Skin of body (tissue), 2 donors: ENCODE measurements around the gene ATP1B3. TPM values are rescaled to one million over a fixed set of nuclear protein-coding genes. Genes with fewer than 3 reads are reported as not detected.
"Not testable (repeated sequence)": the region's sequence is repeated elsewhere in the genome, so short reads cannot be mapped to it uniquely, and the experiment has no call there.

ENCODE experiments used
- DNase-seq: peaks from one replicate; lab custom pipeline; 2025; lab: John Stamatoyannopoulos, UW
- total RNA-seq: library from RNA; depleted of rRNA; stranded (reverse); fragments of >200 nt; gene quantifications from one replicate; pipeline ENCODE4 v1.2.3, GENCODE V29; 2014

Gene ATP1B3
- total RNA-seq, 1 donor from 2014 or later = 69.3 TPM

DNA sequence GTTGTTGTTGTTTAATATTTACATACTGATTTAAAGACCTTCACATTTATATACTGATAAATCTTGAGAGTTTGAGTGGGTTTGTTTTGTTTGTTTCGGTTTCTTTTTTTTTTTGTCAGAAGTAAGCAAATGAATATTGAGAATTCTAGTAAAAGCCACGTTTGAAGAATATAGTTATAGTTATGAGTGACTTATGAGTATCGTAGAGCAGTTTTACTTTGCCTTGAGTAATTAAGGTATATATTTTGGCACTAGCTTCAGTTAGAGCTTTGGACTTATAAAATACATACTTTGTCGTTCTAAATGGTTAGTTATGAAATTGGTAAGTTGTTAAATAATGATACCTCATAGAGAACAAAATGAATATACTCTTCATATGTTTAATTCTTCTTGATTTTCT, 27.8 kb downstream of the ATP1B3 start:
- no peak for DNase-seq

DNA sequence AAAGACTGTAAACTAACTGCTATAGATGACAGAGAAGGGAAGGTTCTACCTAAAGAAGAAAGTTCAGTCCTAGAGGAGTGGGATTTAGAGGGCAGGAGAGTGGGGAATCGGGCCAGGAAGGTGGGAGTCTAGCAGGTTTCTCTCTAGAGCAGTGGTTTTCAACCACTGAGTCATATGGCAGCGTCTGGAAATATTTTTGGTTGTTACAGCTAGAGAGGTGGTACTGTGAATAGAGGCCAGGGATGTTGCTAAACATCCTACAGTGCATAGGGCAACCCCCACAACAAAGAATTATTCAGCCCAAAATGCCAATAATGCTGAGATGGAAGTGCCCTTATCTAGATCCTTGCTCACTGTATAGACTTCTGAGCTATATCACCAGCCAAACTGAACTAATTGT, 28.7 kb downstream of the ATP1B3 start:
- no peak for DNase-seq

GRCh38 chr3:141909408-141909807, 33.0 kb downstream of the ATP1B3 start:
- DNase-seq = no peak

DNA sequence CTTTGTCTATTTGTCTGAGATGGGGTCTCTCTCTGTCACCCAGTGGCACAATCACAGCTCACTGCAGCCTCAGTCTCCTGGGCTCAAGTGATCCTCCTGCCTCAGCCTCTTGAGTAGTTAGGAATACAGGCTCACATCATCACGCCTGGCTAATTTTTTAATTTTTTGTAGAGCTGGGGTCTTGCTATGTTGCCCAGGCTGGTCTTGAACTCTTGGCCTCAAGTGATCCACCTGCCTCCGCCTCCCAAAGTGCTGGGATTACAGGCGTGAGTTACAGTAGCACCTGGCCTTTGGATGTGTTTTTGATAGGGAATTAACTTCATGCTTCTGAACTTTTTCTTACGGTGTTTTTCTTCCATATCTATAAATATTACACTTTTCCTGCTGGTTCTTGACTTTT, 33.5 kb downstream of the ATP1B3 start:
- not testable (repeated sequence) for DNase-seq

DNA sequence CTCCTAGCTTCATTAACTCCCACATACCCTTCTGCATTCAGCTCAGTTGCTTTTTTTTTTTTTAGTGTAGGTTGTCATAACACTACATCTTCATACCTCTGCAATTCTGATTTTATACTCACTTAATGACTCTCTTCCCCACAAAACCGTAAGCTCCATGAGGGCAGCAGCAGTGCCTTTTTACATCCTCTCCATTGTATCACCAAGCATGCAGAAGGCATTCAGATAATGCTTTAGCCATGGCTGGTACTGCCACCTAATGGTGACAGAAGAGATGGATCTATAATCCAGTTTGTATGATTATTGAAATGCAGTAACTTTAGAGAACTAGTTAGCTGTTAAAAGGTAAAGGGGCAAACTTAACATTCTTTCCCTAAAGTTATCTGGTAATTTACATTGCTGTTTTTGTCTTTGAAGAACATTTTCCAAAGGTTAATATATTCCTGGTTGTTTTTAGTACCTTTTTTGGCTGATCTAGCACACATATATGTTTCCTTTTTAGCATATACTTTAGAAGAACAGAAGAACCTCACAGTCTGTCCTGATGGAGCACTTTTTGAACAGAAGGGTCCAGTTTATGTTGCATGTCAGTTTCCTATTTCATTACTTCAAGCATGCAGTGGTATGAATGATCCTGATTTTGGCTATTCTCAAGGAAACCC, 36.8 kb downstream of the ATP1B3 start:
- DNase-seq = no peak

DNA sequence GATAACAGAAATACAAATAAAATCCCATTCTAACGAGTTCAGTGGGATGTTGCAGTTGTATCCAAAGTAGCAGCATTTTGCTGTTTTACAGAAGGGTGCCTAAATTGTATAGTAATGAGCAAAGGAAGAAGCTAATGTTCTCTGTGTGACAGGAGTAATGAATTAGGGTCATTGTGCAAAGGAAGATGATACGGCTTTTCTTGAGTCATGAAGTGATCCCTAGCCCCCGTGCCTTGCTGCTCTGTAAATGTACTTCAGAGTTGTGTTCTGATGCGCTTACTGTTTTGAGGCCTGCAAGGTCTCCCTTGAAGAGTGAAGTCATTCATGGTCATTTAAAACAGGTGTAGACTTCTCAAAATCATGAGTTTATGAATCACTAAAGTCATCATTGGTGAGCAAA, 37.9 kb downstream of the ATP1B3 start:
- DNase-seq = no peak

- no peak for DNase-seq
Observed at GRCh38 chr3:141915016-141915415, 38.6 kb downstream of the ATP1B3 start.

- no peak for DNase-seq
Observed at GRCh38 chr3:141915766-141916165, 39.3 kb downstream of the ATP1B3 start.

- DNase-seq = no peak
Observed at GRCh38 chr3:141920701-141921100, 44.3 kb downstream of the ATP1B3 start.

DNA sequence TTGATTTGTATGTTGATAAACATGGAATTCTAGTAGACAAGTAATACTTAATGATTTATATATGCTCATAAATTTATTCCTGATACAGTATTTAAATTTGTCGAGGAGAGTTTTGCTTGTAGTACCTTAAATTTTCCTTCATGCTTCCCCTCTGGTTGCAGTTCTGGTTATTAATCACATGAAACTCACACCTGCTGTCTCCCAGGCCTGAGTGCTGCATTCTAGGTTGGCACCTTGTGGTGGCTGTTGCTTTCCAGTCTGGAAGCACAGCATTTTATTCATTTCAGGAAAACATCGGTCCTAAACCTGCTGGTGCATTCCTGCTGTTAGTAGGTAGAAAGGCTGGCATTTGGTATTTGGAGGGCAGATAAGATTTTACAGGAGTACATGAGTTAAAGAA, 44.9 kb downstream of the ATP1B3 start:
- DNase-seq = no peak

DNA sequence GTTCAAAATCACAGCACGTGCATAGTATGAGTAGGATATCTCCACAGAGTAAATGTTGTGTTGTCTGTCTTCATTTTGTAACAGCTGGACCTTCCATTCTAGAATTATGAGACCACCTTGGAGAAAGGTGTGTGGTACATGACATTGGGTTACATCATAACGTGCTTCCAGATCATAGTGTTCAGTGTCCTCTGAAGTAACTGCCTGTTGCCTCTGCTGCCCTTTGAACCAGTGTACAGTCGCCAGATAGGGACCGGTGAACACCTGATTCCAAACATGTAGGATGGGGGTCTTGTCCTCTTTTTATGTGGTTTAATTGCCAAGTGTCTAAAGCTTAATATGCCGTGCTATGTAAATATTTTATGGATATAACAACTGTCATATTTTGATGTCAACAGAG, 49.2 kb downstream of the ATP1B3 start:
- not testable (repeated sequence) for DNase-seq

GRCh38 chr3:141926929-141927328, 50.5 kb downstream of the ATP1B3 start:
- no peak for DNase-seq

DNA sequence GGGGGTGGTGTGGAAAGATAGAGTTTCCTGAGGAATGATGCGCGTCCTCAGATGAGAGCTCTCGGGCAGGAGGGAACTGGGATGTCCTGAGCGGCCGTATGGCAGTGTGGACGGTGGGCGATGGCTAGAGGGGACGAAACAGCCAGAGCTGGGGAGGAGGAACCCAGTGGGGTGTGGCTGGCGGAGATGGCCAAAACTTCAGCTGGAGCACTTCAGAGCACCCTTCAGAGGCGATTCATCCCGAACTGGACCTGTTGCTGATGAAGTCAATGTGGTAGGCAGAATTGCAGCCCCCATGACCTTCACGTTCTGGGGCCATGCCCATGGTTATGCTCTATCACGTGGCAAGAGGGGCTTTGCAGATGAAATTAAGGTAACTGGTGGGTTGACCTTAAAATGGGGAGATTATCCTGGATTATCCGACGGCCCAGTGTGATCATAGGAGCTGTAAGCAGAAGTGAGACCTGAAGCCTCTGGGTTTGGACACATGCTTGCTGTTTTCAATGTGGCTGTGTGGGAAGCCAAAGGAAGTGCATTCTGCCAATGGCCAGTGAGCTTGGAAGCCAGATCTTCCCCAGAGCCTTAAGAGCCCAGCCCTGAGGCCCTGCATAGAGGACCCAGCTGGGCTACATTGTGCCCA, 52.3 kb downstream of the ATP1B3 start:
- no peak for DNase-seq

- no peak for DNase-seq
Observed at GRCh38 chr3:141929341-141929995, 53.0 kb downstream of the ATP1B3 start.

GRCh38 chr3:141930801-141931200, 54.4 kb downstream of the ATP1B3 start:
- DNase-seq = no peak

DNA sequence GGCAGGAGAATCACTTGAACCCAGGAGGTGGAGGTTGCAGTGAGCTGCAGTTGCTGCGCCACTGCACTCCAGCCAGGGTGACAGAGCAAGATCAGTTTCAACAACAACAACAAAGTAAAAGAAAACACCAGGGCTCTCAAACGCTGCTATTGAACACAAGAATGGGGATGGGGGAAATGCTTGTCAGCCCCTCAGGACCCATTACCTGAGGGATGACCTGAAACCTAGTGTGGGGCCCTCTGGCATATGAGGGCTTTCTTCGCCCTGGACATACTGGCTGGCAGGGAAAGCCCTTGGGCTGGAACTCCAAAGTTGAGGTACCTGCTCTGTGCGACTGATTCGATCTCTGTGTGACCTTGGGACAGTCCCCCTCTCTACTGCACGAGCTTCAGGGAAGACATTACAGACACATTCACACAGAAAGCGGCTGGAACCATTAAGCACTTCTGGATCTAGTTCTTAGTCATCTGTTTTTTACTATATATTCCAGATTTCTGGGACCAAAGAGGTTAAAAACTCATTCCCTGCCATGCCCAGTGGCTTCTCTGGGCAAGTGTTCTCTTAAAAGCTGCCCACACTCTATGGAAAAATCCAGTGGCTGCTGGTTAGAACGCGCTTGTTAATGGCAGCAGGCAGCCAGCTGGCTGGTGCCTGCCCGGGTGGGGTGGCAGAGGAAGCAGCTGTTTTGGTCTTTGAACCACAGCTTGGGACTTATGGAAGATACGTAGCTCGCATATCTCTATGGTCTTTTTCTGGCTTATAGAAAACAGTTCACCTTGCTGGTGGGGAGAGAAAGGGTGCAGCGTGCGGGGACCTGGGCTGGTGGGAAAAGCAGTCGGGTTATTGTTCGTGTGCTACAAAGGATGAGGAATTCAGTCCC, 57.2 kb downstream of the ATP1B3 start:
- DNase-seq = no peak

DNA sequence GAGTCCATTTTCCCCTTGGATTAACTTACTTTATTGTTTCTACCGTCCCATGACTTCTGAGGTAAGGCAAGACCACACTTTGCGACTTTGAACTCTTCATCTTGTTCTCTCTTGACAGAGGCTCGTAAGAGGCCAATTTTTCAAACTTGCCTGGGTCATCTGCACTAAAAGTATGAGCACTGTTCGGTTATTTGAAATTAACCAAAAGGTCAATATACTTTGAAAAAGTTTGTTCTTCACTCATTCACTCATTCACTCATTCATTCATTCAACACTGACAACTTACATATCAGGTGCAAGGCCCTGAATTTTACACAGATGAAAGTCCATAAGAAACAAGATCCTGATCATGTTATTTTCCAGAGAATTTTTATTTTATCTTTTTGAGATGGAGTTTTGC, 57.9 kb downstream of the ATP1B3 start:
- DNase-seq = no peak

DNA sequence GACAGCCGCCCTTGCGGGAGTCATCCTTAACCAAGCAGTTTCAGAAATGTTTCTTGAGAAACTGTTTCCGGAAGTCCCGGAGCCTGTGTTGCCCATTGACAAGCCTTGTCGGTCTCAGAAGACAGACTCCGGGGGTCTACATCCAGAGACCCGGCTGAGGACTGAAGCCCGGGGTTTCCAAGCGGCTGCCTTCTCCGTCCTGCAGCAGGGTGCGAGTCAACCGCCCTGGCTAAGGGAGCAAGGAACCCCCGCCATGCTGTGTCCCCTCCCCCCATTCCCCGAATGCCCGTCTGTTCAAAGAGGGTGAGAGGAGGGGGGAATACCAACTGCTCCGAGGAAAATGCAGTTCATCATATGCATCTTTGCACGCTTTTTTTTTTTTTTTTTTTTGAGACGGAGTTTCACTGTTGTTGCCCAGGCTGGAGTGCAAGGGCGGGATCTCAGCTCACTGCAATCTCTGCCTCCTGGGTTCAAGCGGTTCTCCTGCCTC, 61.6 kb downstream of the ATP1B3 start:
- DNase-seq = no peak

GRCh38 chr3:141939759-141940158, 63.3 kb downstream of the ATP1B3 start:
- no peak for DNase-seq

GRCh38 chr3:141940194-141940776, 63.8 kb downstream of the ATP1B3 start:
- no peak for DNase-seq

DNA sequence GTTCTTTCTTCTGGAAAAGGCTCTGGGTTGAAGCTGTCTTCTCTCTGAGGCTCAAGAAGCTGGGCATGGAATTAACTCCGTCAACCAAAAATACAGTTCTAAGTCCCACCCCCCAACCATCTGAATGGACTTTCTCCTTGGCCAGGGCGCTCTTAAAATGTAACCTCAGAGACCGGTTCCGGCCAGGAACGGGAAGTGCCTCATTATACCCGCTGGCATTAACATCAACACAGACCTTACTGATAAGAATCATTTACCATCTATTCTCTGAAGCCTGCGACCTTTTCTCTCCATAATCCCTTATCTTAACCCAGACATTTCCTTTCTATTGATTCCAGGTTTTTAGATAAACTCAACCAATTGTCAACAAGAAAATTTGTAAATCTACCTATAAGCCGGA, 64.7 kb downstream of the ATP1B3 start:
- DNase-seq = no peak
